GM19395 (cell line): Measurements from ENCODE around the gene PRMT7.

ENCODE experiments used
- ATAC-seq: cut with Tn5 transposase; IDR thresholded peaks from one replicate; pipeline ENCODE4 v1.9.1; 2021; ENCODE audit warnings: mild to moderate bottlenecking, moderate library complexity; ENCODE audit not compliant: unreplicated experiment

PRMT7 gene

DNA sequence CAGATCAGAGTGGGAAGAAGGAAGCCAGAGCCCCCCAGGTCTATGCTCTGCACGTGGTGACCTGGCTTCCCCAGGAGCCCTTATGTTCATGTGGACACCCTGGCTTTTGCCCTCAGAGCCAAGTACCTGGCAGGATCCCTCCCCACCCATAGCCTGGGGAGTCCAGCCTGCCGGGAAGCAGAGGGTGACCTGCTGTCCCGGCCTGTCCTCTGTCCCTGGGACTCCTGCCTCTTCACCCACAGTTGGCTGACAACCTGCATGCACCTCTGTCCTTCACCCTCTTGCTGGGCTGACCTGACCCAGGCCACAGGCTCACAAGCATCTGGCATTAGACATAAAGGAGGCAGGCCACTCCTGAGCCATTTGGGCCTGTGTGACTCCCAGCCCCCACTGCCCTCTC is 77.3 kb downstream of the PRMT7 start:
- ATAC-seq: no peak

- no peak for ATAC-seq
Measured at GRCh38 chr16:68389006-68389405, 78.2 kb downstream of the PRMT7 start.

GRCh38 chr16:68389750-68390371 is 79.0 kb downstream of the PRMT7 start:
- ATAC-seq: no peak

DNA sequence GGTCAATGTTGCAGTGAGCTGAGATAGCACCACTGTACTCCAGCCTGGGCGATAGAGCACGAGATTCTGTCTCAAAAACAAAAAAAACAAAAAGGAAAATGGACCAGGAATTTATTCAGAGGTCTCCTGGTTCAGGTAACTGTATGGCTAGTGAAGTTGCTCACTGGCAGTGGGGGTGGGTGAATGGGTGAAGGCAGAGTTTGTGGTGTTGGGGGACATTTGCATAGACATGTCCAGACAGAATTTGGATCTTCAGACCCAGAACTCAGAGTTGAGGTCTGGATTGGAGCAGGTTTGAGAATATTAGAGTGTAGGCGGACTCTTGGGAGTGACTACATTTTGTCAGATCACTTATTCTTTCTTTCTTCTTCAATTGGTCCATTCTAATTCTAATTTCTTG is 82.5 kb downstream of the PRMT7 start:
- no peak for ATAC-seq

DNA sequence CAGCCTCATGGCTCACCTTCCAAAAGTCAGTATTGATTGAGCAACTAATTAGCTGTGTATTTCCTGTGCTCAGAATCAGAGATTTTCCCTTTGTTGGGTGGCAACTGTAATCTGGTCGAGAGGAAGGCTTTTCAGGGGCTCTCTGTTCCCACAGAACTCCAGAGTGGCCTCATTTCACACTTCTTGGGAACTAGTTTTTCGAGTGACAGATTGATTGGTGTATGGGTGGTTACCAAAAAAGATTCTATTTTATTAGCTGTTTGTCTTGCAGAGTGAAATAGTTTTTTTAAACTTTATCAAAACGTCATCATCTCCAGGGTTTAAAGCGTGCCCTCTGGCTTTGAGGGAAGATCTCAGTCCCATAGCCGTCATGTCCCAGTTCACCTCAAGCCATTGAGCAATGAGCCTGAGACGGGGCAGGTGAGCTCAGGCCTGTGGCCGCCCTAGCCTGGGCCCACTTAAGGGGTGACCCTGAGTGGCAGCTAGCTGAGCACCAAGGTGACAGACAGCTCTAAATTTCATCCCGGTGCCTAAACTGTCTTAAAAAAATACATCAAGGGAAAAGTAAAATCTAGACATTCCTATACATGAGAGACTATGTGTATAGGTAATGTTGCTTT is 84.5 kb downstream of the PRMT7 start:
- no peak for ATAC-seq

- ATAC-seq: no peak
Measured at GRCh38 chr16:68395815-68396214, 85.0 kb downstream of the PRMT7 start.

GRCh38 chr16:68396481-68396880 is 85.7 kb downstream of the PRMT7 start:
- no peak for ATAC-seq

DNA sequence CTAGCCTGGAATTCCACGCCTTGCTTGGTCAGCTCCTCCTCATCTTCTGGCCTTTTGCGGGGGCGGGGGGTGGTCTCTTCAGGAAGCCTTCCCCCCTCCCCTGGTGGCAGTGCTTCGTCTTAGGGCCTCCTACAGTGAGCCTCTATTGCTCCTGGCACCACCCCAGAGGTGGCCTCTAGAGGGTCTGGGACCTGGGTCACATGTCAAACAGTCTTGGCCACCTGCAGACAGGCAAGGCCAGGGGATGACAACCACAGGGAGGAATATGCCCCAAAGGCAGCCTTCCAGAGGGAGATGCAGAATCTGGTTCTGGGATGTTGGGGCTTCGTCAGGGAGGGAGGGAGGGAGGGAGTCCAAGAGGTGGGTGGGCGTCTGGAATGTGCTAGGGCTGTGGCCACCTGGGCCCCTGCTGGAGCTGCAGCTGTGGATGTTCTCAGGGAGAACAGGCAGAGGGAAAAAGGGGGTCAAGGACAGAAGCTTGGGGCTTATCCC is 86.9 kb downstream of the PRMT7 start:
- no peak for ATAC-seq

DNA sequence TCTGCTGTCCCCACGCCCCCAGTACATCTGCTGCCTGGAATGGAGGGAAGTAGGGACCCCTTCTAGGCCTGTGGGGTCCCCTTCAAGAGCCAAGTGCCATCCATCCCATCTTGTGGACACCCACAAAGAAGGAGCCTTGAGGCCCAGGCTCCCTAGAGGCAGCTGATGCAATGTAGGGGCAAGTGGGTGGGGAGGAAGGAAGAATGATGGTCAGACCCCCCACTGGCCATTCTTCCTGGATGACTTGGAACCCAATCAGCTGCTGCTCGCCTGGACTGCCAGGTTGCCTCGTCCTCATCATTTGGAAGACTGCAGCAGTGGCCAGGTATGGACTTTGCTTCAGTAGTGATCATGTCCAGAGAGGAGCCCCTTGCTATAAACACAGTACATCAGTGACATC is 88.6 kb downstream of the PRMT7 start:
- no peak for ATAC-seq

GRCh38 chr16:68400083-68400923 is 89.5 kb downstream of the PRMT7 start:
- no peak for ATAC-seq

GRCh38 chr16:68400924-68401460 is 90.2 kb downstream of the PRMT7 start:
- ATAC-seq: no peak

DNA sequence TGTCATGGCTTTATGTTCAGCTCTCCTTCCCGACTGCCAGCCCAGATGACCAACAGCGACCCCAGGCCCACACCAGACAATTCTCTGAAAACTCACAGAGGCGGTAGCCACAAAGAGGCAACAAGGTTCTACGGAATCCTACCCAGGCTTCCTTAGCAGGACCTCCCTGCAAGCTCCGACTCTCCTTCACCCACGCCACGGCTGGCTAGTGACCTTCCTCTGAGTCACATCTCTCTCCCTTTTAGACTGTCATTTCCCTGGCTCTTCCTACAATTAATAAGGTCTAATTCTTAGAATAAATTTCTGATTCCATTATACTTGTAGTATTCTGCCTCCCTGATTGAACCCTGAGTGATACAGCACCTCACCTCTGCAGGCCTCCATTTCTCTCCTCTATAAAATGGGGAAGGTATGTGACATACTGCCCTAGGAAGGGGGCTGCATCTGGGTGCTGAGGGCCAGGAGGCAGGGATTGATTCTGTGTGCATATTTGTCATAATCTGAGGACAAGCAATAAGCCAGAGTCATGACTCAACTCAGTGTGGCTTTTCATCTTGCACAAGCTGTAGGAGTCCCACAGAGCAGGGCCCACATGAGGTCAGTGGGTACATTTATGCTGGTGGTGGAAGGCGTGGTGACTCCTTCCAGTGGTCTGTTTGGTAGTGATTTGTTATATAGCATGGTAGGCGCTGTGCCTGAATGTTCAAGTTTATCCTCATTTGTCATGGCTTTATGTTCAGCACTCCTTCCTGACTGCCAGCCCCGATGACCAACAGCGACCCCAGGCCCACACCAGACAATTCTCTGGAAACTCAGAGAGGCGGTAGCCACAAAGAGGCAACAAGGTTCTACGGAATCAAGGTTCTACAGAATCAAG is 91.3 kb downstream of the PRMT7 start:
- no peak for ATAC-seq

DNA sequence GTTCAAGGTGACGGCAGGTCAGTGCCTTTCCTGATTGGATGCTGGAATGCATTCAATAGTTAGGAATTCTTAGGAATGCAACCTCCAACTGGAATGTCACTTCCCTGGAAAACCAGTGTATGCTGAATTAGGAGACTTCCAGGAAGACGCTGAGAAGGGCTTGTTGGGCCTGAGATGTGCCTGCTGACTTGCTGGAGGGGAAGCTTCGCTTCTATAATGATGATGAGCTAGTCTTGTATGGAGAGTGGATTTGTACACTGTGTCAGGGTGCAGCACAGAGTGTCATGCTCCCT is 91.9 kb downstream of the PRMT7 start:
- ATAC-seq: no peak

GRCh38 chr16:68403177-68403576 is 92.4 kb downstream of the PRMT7 start:
- ATAC-seq: no peak

DNA sequence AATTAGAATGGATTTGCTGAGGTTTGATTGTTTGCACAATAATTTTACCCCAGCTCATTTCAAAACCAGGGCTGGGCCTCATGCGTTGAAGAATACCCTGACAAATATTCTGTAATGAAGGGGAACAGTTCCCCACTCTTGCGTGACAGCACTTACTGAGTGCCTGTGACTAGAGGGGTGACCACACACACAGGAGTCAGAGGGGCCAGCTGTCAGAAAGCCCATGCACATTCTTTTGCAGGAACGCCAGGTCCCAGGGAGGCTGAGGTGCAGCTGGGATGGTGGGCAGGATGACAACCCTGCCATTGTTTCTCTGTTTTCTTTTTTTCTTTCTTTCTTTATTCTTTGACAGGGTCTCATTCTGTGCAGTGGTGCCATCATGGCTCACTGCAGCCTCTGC is 92.9 kb downstream of the PRMT7 start:
- no peak for ATAC-seq

DNA sequence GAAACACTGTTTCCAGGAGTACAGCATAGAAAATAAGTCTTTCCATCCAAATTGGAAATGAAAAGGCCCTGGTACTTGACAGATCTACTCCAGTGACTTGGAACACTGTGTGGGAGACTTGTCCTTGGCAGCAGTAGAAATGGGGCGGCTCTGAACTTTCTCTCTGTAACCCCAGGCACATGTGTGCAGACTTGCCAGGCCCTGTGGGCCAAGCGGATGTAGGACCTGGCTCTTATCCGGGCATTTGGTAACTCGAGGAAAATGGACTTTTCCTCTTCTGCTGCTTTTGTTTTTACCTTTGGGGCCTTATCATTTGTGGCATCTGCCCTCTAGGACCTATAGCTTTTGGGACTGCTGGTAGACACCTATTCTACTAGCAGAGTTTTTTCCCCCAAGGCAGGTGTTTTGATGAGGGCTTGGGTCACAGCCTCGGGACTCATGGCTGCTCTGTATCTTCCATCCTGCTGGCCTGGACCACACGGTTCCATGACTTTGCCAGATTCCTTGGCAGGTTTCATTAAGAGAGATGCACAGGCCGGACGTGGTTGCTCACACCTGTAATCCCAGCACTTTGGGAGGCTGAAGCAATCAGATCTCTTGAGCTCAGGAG is 94.0 kb downstream of the PRMT7 start:
- ATAC-seq: no peak

GRCh38 chr16:68406458-68407152 is 95.8 kb downstream of the PRMT7 start:
- ATAC-seq: no peak
